HG03521 (cell line): ENCODE results near the gene COPG2.
"Not testable (repeated sequence)": the region's sequence is repeated elsewhere in the genome, so short reads cannot be mapped to it uniquely, and the experiment has no call there.

ENCODE experiments used
- ATAC-seq: cut with Tn5 transposase; IDR thresholded peaks from one replicate; pipeline ENCODE4 v1.9.1; 2021; ENCODE audit warnings: mild to moderate bottlenecking, moderate library complexity; ENCODE audit not compliant: unreplicated experiment

Gene COPG2

GRCh38 chr7:130668258-130669084 is at the start of gene COPG2:
Gene COPG2 (minus strand): TSS chr7:130668748. CDS start chr7:130668668, 80 bp downstream.
- ATAC-seq, result peak; percentile 91

GRCh38 chr7:130712416-130712815 is 43.9 kb upstream of the COPG2 start:
- no peak for ATAC-seq

GRCh38 chr7:130708766-130709165 is 40.2 kb upstream of the COPG2 start:
- ATAC-seq, result no peak

- no peak for ATAC-seq
These were observed 39.5 kb upstream of the COPG2 start for GRCh38 chr7:130708001-130708400.

GRCh38 chr7:130703851-130704250 is 35.3 kb upstream of the COPG2 start:
- ATAC-seq, result no peak

GRCh38 chr7:130701650-130702049 is 33.1 kb upstream of the COPG2 start:
- ATAC-seq, result no peak

- no peak for ATAC-seq
These were observed 32.2 kb upstream of the COPG2 start for GRCh38 chr7:130700760-130701159.

- ATAC-seq, result no peak
These were observed 31.1 kb upstream of the COPG2 start for GRCh38 chr7:130699686-130700085.

GRCh38 chr7:130697820-130698219 is 29.3 kb upstream of the COPG2 start:
- no peak for ATAC-seq

GRCh38 chr7:130695840-130696239 is 27.3 kb upstream of the COPG2 start:
- ATAC-seq, result no peak

- not testable (repeated sequence) for ATAC-seq
These were observed 23.8 kb upstream of the COPG2 start for GRCh38 chr7:130692396-130692795.

- ATAC-seq, result no peak
These were observed 21.1 kb upstream of the COPG2 start for GRCh38 chr7:130689683-130690082.

- no peak for ATAC-seq
These were observed 14.5 kb upstream of the COPG2 start for GRCh38 chr7:130683026-130683425.

GRCh38 chr7:130674456-130674855 is 5.9 kb upstream of the COPG2 start:
- ATAC-seq, result no peak

- no peak for ATAC-seq
These were observed 4.5 kb upstream of the COPG2 start for GRCh38 chr7:130673066-130673465.

GRCh38 chr7:130672146-130672545 is 3.6 kb upstream of the COPG2 start:
- ATAC-seq, result no peak

GRCh38 chr7:130669085-130669700 is 645 bp upstream of the COPG2 start:
- no peak for ATAC-seq

- no peak for ATAC-seq
These were observed 823 bp downstream of the COPG2 start for GRCh38 chr7:130667593-130668257.

- no peak for ATAC-seq
These were observed 6.1 kb downstream of the COPG2 start for GRCh38 chr7:130662426-130662825.

- no peak for ATAC-seq
These were observed 13.3 kb downstream of the COPG2 start for GRCh38 chr7:130655286-130655685.

- ATAC-seq, result no peak
These were observed 13.7 kb downstream of the COPG2 start for GRCh38 chr7:130654850-130655249.

- ATAC-seq, result no peak
These were observed 17.9 kb downstream of the COPG2 start for GRCh38 chr7:130650611-130651120.
